NCI-H460 (cell line): ENCODE data around the gene CEMIP2. TPM values are rescaled to one million over a fixed set of nuclear protein-coding genes. Genes with fewer than 3 reads are reported as not detected.
"Not testable (repeated sequence)": the region's sequence is repeated elsewhere in the genome, so short reads cannot be mapped to it uniquely, and the experiment has no call there.

Experiments used
- DNase-seq: peaks from one replicate; pipeline ENCODE4 v3.0.0-alpha.2; 2016; ENCODE audit warnings: low read depth; ENCODE audit errors: extremely low read depth
- polyA plus RNA-seq: library from polyadenylated mRNA; depleted of rRNA; stranded (reverse); fragments of >200 nt; gene quantifications from 2 replicates; pipeline ENCODE4 v1.2.3, GENCODE V29; 2014; cell fraction: nucleus; rRNA removed
- total RNA-seq: library from RNA; depleted of rRNA; stranded (reverse); fragments of >200 nt; shearing (Covaris generic); gene quantifications from 2 replicates; pipeline ENCODE4 v1.2.3, GENCODE V29; 2014; rRNA removed

The CEMIP2 gene, protein sequence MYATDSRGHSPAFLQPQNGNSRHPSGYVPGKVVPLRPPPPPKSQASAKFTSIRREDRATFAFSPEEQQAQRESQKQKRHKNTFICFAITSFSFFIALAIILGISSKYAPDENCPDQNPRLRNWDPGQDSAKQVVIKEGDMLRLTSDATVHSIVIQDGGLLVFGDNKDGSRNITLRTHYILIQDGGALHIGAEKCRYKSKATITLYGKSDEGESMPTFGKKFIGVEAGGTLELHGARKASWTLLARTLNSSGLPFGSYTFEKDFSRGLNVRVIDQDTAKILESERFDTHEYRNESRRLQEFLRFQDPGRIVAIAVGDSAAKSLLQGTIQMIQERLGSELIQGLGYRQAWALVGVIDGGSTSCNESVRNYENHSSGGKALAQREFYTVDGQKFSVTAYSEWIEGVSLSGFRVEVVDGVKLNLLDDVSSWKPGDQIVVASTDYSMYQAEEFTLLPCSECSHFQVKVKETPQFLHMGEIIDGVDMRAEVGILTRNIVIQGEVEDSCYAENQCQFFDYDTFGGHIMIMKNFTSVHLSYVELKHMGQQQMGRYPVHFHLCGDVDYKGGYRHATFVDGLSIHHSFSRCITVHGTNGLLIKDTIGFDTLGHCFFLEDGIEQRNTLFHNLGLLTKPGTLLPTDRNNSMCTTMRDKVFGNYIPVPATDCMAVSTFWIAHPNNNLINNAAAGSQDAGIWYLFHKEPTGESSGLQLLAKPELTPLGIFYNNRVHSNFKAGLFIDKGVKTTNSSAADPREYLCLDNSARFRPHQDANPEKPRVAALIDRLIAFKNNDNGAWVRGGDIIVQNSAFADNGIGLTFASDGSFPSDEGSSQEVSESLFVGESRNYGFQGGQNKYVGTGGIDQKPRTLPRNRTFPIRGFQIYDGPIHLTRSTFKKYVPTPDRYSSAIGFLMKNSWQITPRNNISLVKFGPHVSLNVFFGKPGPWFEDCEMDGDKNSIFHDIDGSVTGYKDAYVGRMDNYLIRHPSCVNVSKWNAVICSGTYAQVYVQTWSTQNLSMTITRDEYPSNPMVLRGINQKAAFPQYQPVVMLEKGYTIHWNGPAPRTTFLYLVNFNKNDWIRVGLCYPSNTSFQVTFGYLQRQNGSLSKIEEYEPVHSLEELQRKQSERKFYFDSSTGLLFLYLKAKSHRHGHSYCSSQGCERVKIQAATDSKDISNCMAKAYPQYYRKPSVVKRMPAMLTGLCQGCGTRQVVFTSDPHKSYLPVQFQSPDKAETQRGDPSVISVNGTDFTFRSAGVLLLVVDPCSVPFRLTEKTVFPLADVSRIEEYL (N-terminal part only)
- 21.2 and 22.1 TPM in 2 replicates for total RNA-seq
- 10.5 and 18.7 TPM in 2 replicates for polyA plus RNA-seq

DNA sequence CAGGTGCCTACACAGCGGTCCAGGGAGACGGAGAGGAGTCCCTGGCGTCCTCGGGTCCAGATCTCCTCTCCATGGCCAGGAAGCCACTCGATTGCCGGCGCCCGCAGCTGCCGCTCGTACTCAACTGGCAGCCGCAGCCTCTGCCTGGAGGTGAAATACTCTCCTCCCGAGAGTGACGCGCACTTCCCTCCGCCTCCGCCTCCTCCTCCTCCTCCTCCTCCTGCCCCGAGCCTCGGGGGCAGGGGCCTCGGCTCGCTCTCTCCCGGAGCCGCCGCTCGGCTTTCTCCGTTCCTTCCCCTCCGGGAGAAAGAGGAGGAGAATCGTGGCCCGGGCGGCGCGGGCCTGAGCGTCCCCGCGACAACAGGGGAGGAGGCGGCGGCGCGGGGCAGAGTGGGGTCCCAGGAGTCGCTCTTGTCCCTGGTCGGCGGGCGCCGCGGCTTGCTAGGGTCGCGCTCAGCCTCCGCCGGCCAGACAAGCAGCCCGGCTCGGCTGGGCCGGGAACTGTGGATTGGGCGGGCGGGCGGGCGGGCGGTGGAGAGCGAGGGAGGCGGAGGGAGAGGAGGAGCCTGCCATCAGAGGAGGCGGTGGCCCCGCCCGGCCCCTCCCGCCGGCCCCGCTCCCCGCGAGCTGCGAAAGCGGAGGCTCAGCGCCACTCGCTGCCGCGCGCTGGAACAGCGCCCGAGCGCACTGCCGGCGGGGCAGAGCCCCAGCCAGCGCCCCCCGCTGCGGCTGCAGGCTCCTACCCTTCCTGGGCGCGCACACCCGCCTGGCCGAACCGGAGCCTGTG, at the start of gene CEMIP2:
Gene CEMIP2, minus strand, starts transcription at position 126 of the 787 bp plus-strand sequence. CDS start 18,140 bp downstream, outside the sequence.
- peak; percentile 87 for DNase-seq

DNA sequence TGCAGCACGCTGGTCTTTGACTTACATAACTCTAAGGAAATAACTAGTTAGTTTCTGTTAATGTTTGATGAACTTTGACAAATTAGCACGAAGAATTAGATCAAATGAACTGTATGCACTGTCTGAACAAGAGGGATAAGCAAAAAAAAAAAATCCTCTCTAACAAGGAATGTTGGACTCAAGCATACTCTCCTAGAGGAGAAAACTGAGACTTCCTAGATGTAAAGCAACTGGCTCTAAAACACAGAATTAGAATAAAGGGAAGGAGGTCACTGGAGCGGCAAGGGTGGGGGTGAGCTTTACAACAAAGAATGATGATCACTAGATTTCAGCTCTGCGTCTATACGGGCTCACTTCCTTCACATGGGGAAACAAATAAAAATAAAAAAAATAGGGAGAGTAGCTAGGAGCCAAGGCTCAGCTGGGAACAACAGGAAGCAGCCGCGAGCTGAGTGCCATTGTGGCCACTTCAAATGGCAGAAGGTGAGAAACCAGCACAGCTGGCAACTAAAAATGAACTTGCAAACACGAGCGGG, 48.7 kb upstream of the CEMIP2 start:
- no peak for DNase-seq

DNA sequence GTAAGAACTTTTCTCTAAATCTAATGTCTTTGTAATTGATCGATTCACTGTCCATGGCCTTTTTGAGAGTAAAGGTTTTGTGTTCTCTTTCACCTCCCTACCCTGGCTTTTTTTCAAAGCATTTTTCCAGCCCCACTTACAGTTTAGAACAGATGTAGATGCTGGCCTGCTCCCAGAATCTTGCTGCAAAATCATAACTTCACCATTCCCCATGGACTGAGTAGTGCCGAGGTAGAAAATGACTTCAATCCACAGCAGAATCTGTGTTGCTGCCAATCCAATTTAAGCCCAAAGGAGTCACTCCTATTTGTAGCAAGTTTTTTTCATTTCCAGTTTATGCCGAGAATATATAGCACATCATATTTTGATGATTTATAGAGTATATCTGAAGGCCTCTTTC, 46.5 kb upstream of the CEMIP2 start:
- no peak for DNase-seq

DNA sequence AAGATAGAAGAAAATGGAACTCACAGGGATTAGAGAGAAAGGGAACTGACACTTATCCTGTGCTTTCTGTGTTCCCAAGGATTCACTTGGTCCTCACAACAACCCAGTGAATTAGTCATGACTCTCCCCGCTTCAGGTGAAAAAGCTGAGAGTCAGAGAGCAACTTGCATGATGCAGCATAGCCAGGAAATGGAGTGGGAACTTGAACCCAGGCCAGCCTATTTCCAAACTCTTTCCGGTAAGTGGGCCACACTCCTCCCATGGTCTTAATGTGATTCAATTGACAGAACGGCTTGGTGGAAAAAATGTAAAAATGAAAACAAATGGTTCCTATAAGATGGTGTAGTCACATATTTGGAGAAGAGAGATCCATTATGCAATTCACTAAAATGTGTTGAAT, 45.9 kb upstream of the CEMIP2 start:
- no peak for DNase-seq

DNA sequence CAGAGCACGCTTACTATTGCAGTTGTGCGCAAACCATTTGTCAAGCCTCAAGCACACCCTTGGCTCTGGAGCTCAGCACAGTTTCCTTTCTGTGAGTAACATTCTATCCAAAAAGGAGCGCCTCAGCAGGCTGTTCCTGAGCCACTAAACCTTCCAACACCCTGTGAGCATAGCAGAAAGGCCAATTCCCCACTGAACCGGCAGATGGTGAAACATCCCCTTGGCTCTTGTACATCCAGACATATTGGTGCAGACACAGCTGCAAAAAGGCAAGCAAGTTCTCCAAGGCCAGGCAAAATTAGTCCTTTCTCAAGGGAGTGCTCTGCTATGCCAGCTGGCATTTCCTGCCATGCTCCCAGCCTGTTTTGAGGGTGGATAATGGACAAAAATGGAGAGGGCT, 44.1 kb upstream of the CEMIP2 start:
- no peak for DNase-seq

DNA sequence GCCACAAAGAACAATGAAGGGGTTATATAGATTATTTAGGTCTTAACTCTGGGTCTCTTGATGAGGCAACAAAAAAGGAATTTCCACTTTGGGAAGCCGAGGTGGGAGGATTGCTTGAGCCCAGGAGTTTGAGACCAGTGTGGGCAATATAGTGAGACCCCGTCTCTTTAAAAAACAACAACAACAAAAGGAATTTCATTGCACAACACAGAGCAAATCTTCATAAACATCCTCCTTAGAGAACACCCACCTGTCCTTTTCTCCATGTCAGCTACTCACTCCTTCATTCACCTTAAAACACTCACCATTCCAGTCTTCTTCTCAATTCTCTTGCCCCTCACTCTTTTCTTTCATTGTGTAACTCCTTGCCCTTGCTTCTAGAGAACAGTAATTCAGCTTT, 39.8 kb upstream of the CEMIP2 start:
- no peak for DNase-seq

DNA sequence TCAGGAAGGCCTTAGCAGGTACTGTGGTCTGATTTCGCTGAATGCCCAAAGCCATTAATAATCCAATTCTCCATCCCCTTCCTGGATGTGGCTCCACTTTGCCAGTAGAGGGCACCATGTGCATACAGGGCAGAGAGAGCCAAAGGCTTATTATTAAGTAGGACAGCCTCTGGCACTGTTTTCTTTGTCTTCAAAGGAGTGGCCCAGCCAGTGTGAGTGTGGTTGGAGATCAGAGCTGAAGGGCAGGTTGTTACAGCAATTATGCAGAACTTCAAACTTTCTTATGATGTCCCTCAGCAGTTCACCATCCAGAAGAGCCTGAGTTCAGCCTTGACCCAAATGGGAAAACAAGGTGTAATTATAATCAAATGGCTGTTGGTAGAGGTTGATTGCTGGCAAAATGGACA, 38.6 kb upstream of the CEMIP2 start:
- DNase-seq, result peak; percentile 76

DNA sequence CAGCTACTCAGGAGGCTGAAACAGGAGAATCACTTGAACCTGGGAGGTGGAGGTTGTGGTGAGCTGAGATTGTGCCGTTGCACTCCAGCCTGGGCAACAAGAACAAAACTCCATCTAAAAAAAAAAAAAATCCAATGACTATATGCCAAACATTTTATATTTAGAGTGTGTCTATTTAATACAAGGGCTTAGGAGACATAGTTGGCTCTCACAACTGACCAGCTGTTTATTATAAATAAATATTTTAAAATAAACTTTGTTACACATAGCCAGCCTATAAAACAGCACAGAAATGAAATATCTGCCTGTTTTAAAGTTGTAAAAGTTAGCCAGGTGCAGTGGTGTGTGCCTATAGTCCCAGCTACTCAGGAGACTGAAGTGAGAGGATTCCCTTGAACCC, 36.8 kb upstream of the CEMIP2 start:
- DNase-seq, result not testable (repeated sequence)

DNA sequence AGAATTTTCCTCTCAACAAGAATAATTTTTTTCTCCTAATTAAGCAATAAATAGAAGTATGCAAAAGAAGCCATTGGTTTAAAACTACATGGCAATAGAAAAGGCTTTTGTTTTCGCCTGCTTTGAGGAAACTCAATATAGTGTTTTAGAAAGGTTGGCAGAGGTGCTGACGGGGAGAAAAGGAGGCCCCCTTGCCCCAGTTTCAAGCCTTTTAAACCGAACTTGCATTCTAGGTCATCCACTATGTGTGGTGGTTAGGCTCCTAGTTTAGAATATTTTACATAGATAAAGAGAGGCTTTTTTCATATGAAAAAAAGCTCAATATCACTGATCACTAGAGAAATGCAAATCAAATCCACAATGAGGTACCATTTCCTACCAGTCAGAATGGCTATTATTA, 33.5 kb upstream of the CEMIP2 start:
- no peak for DNase-seq

DNA sequence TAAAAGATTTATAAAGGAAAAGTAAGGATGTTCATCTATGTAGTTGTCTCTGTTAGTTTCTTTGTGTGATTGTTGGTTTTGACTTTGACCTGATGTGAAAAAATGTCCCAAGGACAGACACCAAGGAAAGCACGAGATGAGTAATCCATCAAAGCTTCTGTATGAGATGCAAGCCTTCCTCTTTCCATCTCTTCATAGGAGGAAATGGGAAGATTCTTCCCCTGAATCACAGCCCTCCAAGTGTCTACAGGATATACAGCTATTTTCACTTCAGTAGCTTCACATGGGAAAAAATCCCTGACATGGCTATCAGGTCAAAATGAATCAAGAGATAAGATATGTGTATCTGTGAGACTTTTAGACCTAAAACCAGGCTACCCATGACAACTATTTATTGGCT, 29.0 kb upstream of the CEMIP2 start:
- DNase-seq, result no peak

DNA sequence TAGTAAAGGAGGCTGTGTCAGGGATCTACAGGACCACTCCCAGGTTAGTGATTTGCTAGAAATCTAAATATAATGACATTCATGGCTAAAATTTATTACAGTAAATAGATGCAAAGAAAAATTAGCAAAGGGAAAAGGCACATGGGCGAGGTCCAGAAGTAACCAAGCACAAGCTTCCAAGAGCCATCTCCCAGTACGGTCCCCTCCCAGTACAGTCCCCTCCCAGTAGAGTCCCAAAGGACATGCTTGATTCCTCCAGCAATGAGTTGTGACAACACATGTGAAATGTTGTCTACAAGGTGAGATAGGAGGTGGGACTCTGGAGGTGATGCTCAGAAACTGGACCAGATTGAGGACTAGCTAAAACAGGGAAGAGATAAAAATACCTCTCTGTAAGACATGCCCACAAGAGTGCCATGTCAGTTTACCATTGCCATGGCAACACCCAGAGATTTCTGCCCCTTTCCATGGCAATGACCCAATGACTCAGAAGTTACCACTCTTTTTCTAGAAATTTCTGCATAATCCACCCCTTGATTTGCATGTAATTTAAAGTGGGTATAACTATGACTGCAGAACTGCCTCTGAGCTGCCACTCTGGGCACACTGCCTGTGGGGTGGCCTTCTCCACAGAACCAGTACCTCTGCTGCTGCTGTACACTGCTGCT, 27.9 kb upstream of the CEMIP2 start:
- DNase-seq, result no peak

DNA sequence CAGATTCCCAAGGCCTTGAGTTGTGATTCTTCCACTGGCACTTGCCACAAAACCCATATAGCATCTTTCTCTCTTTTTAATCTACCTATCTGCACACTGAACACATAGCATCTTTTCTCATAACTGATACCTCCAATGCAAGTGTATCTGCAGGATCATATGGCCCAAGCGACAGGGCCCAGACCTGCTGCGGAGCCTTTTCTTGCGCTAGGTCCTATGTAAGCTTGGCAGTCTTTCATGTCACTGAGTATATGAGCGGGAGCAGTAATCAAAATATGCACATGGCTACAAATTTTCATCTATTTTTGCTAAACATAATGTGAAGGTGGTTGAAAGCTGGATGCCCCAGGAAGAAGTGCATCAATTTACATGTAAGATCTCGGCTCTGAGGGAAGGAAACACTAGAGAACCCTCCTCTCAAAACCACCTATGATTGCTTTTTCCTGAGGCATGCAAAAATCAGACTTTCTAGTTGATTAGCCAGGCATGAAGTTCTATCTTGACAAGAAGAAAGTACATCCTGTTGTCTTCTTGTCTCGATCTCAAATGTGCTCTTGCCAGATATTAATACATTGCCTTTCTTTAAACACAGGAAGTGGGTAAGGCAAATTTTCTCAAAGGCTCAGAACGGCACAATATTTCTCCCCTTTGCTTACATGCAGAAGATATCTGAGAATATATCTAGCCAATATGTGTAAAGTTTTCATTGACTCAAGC, 26.9 kb upstream of the CEMIP2 start:
- no peak for DNase-seq

DNA sequence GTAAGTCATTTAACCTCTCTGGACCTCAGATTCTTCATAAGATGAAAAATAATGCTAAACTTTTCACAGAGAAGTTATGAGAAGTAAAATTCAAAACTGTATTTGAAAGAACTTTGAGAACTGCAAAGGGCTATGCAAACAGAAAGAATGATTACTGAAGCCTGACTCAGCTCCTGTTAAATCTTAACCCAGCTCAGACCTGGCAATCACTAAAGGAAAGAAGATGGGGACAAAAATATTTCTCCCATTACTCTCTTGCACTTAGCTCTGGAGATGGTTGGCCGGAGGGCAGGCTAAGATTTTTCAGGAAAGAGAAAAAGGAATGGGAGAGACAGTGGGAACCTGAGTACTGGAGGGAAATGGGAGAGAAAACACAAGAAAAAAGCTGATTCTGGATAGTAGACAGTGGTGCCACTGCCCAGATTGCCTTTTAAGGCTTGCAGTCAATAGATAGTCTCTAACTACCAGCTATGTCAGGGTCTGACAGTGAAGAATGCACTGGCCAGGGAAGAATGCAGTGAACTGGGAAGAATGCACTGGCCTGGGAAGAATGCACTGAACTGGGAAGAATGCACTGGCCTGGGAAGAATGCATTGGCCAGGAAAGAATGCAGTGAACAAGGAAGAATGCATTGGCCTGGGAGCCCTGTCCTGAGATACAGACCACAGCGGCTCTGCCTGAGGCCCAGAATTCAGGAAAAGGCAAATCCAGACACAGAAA, 25.2 kb upstream of the CEMIP2 start:
- no peak for DNase-seq

DNA sequence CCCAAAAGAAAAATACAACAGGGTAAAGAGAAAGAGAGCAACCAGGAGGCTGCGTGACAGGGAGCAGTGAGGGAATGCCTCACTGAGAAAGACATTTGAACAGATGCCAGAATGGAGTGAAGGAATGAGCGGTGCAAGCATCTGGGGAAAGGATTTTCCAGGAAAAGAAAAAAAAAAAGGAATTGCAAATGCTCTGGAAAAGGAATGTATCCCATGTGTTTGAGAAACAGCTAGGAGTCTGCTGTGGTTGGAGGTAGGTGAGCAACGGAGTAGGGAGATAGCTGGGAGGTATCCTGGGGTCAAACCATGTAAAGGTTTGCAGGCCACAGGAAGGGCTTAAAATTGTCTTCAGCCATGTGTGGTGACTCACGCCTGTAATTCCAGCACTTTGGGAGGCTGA, 23.6 kb upstream of the CEMIP2 start:
- no peak for DNase-seq

DNA sequence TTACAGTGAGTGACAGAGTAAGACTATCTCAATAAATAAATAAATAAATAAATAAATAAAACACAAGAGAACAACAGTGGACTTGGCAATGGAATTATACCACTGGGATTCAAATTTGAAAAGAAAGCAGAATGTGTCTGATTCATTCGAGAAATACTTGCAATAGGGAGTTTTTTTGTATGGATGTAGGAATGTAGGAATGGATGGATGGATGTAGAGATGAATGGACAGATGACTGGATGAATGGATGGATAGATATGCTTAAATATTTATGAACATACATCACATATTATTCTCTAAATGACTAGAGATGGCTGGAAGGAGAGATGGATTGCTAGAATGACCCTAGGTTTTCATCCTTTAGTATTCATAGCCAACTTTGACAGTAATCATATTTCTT, 22.0 kb upstream of the CEMIP2 start:
- no peak for DNase-seq

DNA sequence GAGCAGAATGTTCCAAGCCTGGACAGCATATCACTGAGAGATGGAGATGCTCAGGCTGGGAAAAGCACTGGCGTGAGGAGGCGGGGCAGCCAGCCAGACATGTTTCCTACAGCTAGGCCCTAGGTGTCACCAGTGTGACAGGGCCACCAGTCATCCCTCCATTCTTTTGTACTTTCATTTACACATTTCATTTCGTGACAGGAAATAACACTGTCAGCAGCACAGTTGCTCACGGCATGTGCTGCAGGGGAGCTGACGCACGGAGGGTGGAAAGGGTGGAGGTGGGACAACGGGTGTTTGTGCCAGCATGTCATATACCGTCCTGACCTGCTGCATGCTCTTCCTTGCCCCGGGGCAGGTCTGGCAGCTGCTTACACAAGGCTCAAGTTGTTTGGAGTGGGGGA, 14.8 kb upstream of the CEMIP2 start:
- DNase-seq, result peak; percentile 41

DNA sequence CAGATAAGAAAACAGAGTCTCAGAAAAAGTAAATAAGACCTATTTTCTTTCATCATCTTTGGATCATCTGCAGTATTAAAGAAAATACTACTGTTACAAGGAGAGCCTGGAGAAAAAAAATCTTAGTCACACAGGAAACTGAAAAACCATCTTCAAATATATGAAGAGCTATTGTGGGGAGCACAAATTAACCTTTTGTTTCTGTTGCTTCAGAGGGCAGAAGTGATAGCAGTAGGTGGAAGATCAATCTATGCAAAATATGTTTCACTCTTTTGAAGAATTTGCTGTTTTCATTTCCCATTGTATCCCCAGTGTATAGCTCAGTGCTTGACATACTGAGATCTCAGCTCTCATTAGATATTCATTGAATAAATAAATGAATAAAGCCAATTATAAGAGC, 13.1 kb upstream of the CEMIP2 start:
- DNase-seq, result no peak

DNA sequence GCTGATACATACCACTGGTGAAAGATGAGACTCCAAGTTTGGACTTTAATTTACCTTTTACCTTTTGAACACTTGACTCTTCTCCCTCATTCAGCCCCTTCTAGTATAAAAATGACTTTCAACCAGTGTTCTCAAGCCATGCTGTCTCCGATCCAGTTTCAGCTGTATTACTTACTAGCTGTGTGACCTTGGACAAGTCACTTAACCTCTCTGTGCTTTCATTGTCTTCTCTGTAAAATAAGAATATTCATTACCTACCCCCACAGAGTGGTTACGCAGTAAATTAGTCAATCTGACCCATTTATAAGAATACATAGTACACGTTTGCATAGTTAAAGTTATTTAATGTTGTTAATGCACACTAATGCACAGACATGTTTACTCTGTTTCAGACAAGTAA, 12.6 kb upstream of the CEMIP2 start:
- DNase-seq, result no peak
